ENCODE results near the gene GPR162.

GPR162 gene

DNA sequence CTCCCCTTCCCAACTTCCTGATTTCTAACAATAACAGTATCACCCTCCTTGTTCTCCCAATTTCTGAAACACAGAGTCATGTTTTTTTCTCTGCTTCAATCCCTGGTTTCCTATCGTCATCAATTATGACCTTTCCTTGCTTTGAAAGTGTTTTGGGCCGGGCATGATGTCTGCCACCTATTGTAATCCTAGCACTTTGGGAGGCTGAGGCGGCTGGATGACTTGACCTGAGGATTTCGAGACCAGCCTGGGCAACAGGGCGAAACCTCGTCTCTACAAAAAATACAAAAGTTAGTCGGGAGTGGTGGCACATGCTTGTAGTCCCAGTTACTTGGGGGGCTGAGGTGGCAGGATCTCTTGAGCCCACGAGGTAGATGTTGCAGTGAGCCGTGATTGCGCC lies 12.6 kb upstream of the GPR162 start:
- ChIA-PET CTCF (interaction anchor here (0.6 kb wide), 1 partner anchor 55 kb away, joined by 3 read pairs; no protein-coding TSS in a partner anchor), POLR2A (interaction anchor here (1.4 kb wide), 1 partner anchor 20 kb away, joined by 4 read pairs; no protein-coding TSS in a partner anchor)
- TF ChIP-seq, protein P1, sequence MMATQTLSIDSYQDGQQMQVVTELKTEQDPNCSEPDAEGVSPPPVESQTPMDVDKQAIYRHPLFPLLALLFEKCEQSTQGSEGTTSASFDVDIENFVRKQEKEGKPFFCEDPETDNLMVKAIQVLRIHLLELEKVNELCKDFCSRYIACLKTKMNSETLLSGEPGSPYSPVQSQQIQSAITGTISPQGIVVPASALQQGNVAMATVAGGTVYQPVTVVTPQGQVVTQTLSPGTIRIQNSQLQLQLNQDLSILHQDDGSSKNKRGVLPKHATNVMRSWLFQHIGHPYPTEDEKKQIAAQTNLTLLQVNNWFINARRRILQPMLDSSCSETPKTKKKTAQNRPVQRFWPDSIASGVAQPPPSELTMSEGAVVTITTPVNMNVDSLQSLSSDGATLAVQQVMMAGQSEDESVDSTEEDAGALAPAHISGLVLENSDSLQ (IDR thresholded peaks at IDR 0.05), result no peak
- TF ChIP-seq FOXK2 (IDR thresholded peaks at IDR 0.05) (no peak), BHLHE40 (IDR thresholded peaks at IDR 0.05; ENCODE audit: borderline replicate concordance) (no peak), ZNF384 (IDR thresholded peaks at IDR 0.05) (no peak), LEF1 (IDR thresholded peaks at IDR 0.05; ENCODE audit: borderline replicate concordance) (no peak), ELF4 (IDR thresholded peaks at IDR 0.05) (no peak), HDGF (IDR thresholded peaks at IDR 0.05; ENCODE audit: borderline replicate concordance) (no peak), TARDBP (IDR thresholded peaks at IDR 0.05) (no peak), ARNT (IDR thresholded peaks at IDR 0.05) (no peak), SP1 (IDR thresholded peaks at IDR 0.05) (no peak), L3MBTL2 (conservative IDR thresholded peaks at IDR 0.05) (no peak), CTBP1 (IDR thresholded peaks at IDR 0.05; ENCODE audit: borderline replicate concordance) (no peak), FOXM1 (IDR thresholded peaks at IDR 0.05; ENCODE audit: borderline replicate concordance) (no peak), NFRKB (IDR thresholded peaks at IDR 0.05) (no peak)
- no peak for DNase-seq (ENCODE audit: extremely low spot score)

DNA sequence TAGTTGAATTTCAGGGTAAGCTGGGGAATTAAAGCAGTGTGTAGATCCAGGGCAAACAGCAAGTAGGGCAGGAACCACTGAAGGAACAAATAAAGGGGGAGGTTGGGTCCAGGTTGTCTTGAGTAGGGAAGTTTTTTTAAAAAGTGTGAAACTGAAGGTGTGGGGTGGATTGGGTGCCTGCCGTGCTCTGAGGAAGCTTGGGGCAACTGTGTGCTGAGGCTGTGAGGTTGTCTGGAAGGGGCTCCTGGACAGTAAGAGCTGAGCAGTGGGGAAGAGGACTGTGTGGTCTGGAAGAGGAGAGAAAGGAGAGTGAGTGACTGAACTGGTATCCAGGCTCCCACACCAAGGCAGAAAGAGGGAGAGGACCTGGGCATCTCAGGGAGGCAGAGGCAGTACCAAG lies 10.9 kb upstream of the GPR162 start:
- no peak for TF ChIP-seq SUZ12 (IDR thresholded peaks at IDR 0.05)
- no peak for TF ChIP-seq BHLHE40 (IDR thresholded peaks at IDR 0.05; ENCODE audit: borderline replicate concordance)
- no peak for TF ChIP-seq ELF4 (IDR thresholded peaks at IDR 0.05)
- no peak for TF ChIP-seq FOXA1 (IDR thresholded peaks at IDR 0.05)
- no peak for TF ChIP-seq HDGF (IDR thresholded peaks at IDR 0.05; ENCODE audit: borderline replicate concordance)
- no peak for TF ChIP-seq L3MBTL2 (conservative IDR thresholded peaks at IDR 0.05)
- no peak for TF ChIP-seq ZNF384 (IDR thresholded peaks at IDR 0.05)
- TF ChIP-seq SP1 (IDR thresholded peaks at IDR 0.05), result no peak
- TF ChIP-seq LEF1 (IDR thresholded peaks at IDR 0.05; ENCODE audit: borderline replicate concordance), result no peak
- no peak for TF ChIP-seq TARDBP (IDR thresholded peaks at IDR 0.05)
- TF ChIP-seq ARNT (IDR thresholded peaks at IDR 0.05), result no peak
- TF ChIP-seq CTBP1 (IDR thresholded peaks at IDR 0.05; ENCODE audit: borderline replicate concordance), result no peak
- ChIA-PET CTCF (no interaction called here), POLR2A (interaction anchor here (0.9 to 1.5 kb wide), 3 partner anchors 10 to 133 kb away, joined by 3 read pairs; partner anchors contain the start of genes C12orf57 and RNU7-1)
- DNase-seq (ENCODE audit: extremely low spot score), result no peak

DNA sequence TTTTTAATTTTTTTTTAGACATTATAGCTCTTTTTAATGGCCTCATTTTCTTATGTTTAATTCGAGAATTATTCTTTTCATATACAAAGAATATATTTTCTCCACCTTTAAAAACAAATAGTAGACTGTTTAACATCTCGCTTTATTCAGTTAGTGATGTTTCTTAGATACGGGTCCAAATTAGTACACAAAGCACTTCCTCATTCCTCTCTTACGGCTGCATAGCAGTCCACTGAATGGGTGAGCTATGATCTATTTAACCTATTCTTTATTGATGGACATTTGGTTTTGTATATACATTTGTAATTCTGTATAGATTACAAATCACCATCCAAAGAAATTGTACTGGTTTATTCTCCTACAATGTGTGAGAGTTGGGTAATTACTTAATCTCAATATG lies 8.3 kb upstream of the GPR162 start:
- TF ChIP-seq FOXK2 (IDR thresholded peaks at IDR 0.05), result no peak
- no peak for TF ChIP-seq L3MBTL2 (conservative IDR thresholded peaks at IDR 0.05)
- TF ChIP-seq SUZ12 (IDR thresholded peaks at IDR 0.05), result no peak
- no peak for TF ChIP-seq SP1 (IDR thresholded peaks at IDR 0.05)
- no peak for TF ChIP-seq ZNF384 (IDR thresholded peaks at IDR 0.05)
- TF ChIP-seq HDGF (IDR thresholded peaks at IDR 0.05; ENCODE audit: borderline replicate concordance), result no peak
- TF ChIP-seq CTBP1 (IDR thresholded peaks at IDR 0.05; ENCODE audit: borderline replicate concordance), result no peak
- no peak for TF ChIP-seq FOXA1 (IDR thresholded peaks at IDR 0.05)
- TF ChIP-seq NFRKB (IDR thresholded peaks at IDR 0.05), result no peak
- TF ChIP-seq, protein P1 (IDR thresholded peaks at IDR 0.05), result no peak
- no peak for TF ChIP-seq FOXM1 (IDR thresholded peaks at IDR 0.05; ENCODE audit: borderline replicate concordance)
- POLR2A ChIA-PET, result interaction anchor here (0.9 to 2.5 kb wide), 3 partner anchors 47 to 89 kb away, joined by 3 to 13 read pairs (median 5); partner anchors contain the start of genes COPS7A, MLF2 and PTMS
- DNase-seq (ENCODE audit: extremely low spot score), result no peak
- CTCF ChIA-PET, result interaction anchor here (0.9 to 1.4 kb wide), 3 partner anchors 11 to 61 kb away, joined by 3 to 5 read pairs (median 3); partner anchors contain the start of gene MLF2

DNA sequence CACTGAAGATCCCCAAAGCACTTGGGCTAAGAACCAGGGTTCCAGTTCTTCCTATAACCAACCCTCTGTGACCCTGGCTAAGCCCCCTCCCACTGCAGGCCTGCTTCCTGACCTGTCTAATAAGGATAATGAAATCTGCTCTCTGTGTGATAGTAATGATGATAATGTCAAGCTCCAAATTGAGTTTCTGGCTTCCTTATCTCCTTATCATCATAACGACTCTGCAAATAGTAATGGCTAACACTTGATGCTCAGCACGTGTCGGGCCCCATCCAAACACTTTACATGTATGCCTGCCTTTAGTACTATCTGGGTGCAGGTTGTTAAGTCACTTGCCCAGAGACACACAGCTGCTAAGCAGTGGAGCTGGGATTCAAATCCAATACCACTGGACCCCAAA lies 5.0 kb upstream of the GPR162 start:
- no peak for TF ChIP-seq ZNF384 (IDR thresholded peaks at IDR 0.05)
- no peak for DNase-seq (ENCODE audit: extremely low spot score)
- CTCF ChIA-PET, result interaction anchor here (0.5 to 1.4 kb wide), 2 partner anchors 9 to 253 kb away, joined by 3 to 4 read pairs; no protein-coding TSS in a partner anchor
- POLR2A ChIA-PET, result interaction anchor here (0.7 to 1.7 kb wide), 2 partner anchors 63 to 127 kb away, joined by 3 to 4 read pairs; partner anchors contain the start of genes MLF2 and ZNF384

DNA sequence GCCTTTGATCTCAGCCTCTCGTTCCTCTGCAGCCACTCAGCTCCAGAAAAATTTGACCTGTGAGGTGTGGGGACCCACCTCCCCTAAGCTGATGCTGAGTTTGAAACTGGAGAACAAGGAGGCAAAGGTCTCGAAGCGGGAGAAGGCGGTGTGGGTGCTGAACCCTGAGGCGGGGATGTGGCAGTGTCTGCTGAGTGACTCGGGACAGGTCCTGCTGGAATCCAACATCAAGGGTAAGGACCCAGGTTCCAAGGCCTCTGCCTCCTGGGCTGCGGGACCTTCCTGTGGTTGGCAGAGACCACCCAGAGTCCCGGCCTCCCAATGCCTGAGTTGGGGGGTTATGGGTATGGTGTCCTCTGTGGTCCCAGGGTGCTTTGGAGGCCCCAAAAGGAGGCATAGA lies 4.5 kb upstream of the GPR162 start:
- ChIA-PET POLR2A (interaction anchor here (1.7 kb wide), 1 partner anchor 64 kb away, joined by 4 read pairs; the partner anchor contains the start of gene MLF2), CTCF (interaction anchor here (0.5 to 1.4 kb wide), 2 partner anchors 8 to 254 kb away, joined by 3 to 4 read pairs; no protein-coding TSS in a partner anchor)
- TF ChIP-seq BHLHE40 (IDR thresholded peaks at IDR 0.05; ENCODE audit: borderline replicate concordance) (no peak), HDGF (IDR thresholded peaks at IDR 0.05; ENCODE audit: borderline replicate concordance) (no peak), FOXK2 (IDR thresholded peaks at IDR 0.05) (no peak), LEF1 (IDR thresholded peaks at IDR 0.05; ENCODE audit: borderline replicate concordance) (no peak), FOXA1 (IDR thresholded peaks at IDR 0.05) (no peak), CTBP1 (IDR thresholded peaks at IDR 0.05; ENCODE audit: borderline replicate concordance) (no peak), ELF4 (IDR thresholded peaks at IDR 0.05) (no peak), L3MBTL2 (conservative IDR thresholded peaks at IDR 0.05) (no peak), FOXM1 (IDR thresholded peaks at IDR 0.05; ENCODE audit: borderline replicate concordance) (no peak), ZNF384 (IDR thresholded peaks at IDR 0.05) (no peak), TARDBP (IDR thresholded peaks at IDR 0.05) (no peak), SUZ12 (IDR thresholded peaks at IDR 0.05) (no peak), NFRKB (IDR thresholded peaks at IDR 0.05) (no peak), ARNT (IDR thresholded peaks at IDR 0.05) (no peak), SP1 (IDR thresholded peaks at IDR 0.05) (no peak)
- TF ChIP-seq, protein P1 (IDR thresholded peaks at IDR 0.05), result no peak
- DNase-seq (ENCODE audit: extremely low spot score), result no peak

DNA sequence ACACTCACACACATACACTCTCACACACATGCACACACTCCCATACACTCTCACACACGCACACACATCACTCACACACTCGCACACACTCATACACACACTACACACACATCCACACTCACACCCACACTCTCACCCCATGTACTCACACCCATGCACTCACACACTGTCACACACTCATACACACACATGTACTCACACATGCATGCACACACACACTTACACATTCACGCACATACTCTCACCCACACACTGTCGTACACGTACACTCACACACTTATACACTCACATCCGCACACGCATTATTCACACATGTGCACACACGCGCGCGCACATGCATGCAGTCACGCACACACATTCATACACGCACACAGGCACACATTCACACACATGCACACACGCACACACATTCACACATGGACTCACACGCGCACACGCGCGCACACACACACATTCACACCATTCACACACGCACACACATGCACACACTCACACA lies 3.9 kb upstream of the GPR162 start:
- no peak for DNase-seq (ENCODE audit: extremely low spot score)
- POLR2A ChIA-PET, result interaction anchor here (1.0 kb wide), 1 partner anchor 94 kb away, joined by 3 read pairs; the partner anchor contains the start of gene COPS7A
- no peak for TF ChIP-seq NFRKB (IDR thresholded peaks at IDR 0.05)
- TF ChIP-seq TARDBP (IDR thresholded peaks at IDR 0.05), result peak; percentile 99
- CTCF ChIA-PET, result interaction anchor here (1.4 kb wide), 1 partner anchor 7 kb away, joined by 4 read pairs; no protein-coding TSS in a partner anchor
